OCI-LY3 (cell line): ENCODE results near the gene LTBP1.

ENCODE experiments used
- EZH2phosphoT487 ChIP-seq: fragments of 200-600 bp; shearing (Covaris generic); IDR thresholded peaks from 2 replicates; pipeline ENCODE4 v1.6.1; 2018; ENCODE audit warnings: antibody characterized with exemption, mixed run types, low read depth
- TF ChIP-seq, protein P1 (sequence below): fragments of 200-600, 300-600 bp; sonication (generic); IDR thresholded peaks from 2 replicates; pipeline ENCODE4 v1.5.1; 2014; ENCODE audit warnings: antibody characterized with exemption, low read length, low read depth

DNA sequence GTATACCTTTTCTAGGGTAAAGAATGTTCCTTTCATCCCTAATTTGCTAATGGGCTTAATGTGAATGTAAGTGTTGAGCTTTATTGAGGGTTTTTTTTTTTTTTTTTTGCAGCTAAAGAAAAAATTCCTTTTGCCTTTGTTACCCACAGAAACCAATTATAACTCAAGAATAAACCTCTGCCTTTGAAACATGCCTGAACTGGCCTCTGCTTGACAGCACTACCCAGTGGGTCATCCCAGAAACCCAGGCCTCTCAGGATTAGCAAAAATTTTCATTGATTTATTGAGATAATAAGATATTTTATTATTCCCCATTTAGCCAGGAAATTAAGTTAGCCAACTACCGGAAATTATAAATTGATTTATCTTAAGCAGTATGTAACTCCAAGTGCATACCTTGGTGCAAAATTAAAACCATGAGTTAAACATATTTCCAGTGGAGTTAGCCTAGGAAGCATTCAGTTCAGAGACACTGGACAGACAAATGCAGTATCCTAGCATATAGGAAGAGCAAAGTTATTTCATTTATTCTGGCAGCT lies 462.7 kb downstream of the LTBP1 start:
- TF ChIP-seq, protein P1, sequence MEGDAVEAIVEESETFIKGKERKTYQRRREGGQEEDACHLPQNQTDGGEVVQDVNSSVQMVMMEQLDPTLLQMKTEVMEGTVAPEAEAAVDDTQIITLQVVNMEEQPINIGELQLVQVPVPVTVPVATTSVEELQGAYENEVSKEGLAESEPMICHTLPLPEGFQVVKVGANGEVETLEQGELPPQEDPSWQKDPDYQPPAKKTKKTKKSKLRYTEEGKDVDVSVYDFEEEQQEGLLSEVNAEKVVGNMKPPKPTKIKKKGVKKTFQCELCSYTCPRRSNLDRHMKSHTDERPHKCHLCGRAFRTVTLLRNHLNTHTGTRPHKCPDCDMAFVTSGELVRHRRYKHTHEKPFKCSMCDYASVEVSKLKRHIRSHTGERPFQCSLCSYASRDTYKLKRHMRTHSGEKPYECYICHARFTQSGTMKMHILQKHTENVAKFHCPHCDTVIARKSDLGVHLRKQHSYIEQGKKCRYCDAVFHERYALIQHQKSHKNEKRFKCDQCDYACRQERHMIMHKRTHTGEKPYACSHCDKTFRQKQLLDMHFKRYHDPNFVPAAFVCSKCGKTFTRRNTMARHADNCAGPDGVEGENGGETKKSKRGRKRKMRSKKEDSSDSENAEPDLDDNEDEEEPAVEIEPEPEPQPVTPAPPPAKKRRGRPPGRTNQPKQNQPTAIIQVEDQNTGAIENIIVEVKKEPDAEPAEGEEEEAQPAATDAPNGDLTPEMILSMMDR = no peak
- no peak for TF ChIP-seq EZH2phosphoT487
